Measurements from ENCODE around the gene PCDH17.

GRCh38 chr13:57637515-57637914, 6.0 kb downstream of the PCDH17 start:
- TF ChIP-seq EZH2phosphoT487 (IDR thresholded peaks at IDR 0.05; ENCODE audit: borderline replicate concordance, low read length) (no peak), CTCF (conservative IDR thresholded peaks at IDR 0.05; ENCODE audit: low read depth, low read length) (no peak), EZH2 (IDR thresholded peaks at IDR 0.05; ENCODE audit: low read length, unreplicated experiment) (no peak)
